A549 (cell line): ENCODE data around the gene NTNG1. TPM values are rescaled to one million over a fixed set of nuclear protein-coding genes. Genes with fewer than 3 reads are reported as not detected.

Source experiments
- ATAC-seq, 2 experiments: fragments of 200-7000 bp in 1 of 2; fragments of >200 bp in 1 of 2; cut with Nextera tagmentation in 1 of 2; cut with Tn5 transposase in 1 of 2; 3 replicates each; pipeline versions ENCODE4 v1.8.0 to v1.9.1; 2018 to 2020; ENCODE audit warnings: mild to moderate bottlenecking in 1 of 2, moderate library complexity in 1 of 2
- CTCF ChIA-PET: fragments of 300-600 bp; sonication (Branson Sonifier 250); formaldehyde crosslinking; extraction: SDS; loops from one replicate; lab custom pipeline; 2021; ENCODE audit warnings: antibody characterized with exemption, inconsistent platforms; lab: Yijun Ruan, JAX
- POLR2A ChIA-PET: fragments of 350-600 bp; formaldehyde crosslinking; extraction: SDS; loops from one replicate; lab custom pipeline; 2021; ENCODE audit warnings: antibody characterized with exemption, inconsistent platforms; lab: Yijun Ruan, JAX
- DNase-seq, 2 experiments: peaks; one replicate each; pipeline versions ENCODE4 v3.0.0 to v3.0.0-alpha.2; 2011 to 2016; ENCODE audit warnings: low read depth in 1 of 2, low spot score in 1 of 2
- FAIRE-seq: peaks from 2 replicates; lab custom pipeline; 2011; peaks lifted over from hg19 to GRCh38; lab: Jason Lieb, UNC
- H3K27ac ChIP-seq, 2 experiments: fragments of >200 bp; sonication (Bioruptor Twin); formaldehyde crosslinking; 3 replicates each; pipeline ENCODE4 v1.5.1; 2016 to 2017
- H3K4me1 ChIP-seq: fragments of >200 bp; sonication (Bioruptor Twin); formaldehyde crosslinking; 3 replicates; pipeline ENCODE4 v1.6.1; 2016
- H3K4me2 ChIP-seq: fragments of >200 bp; sonication (Bioruptor Twin); formaldehyde crosslinking; 3 replicates; pipeline ENCODE4 v1.6.1; 2016
- H3K4me3 ChIP-seq: fragments of >200 bp; sonication (Bioruptor Twin); formaldehyde crosslinking; 3 replicates; pipeline ENCODE4 v1.5.1; 2016
- H3K9me3 ChIP-seq: fragments of >200 bp; sonication (Bioruptor Twin); formaldehyde crosslinking; 3 replicates; pipeline ENCODE4 v1.6.1; 2016
- BHLHE40 ChIP-seq: IDR thresholded peaks from 2 replicates; pipeline ENCODE4 v1.6.1; 2012; ENCODE audit warnings: low read depth, low read length, inconsistent platforms
- CHD4 ChIP-seq: fragments of 200-600 bp; sonication (generic); IDR thresholded peaks from 2 replicates; pipeline ENCODE4 v1.6.1; 2016; ENCODE audit warnings: antibody characterized with exemption, mild to moderate bottlenecking, borderline replicate concordance
- ESRRA ChIP-seq: fragments of 150-350 bp; IDR thresholded peaks from 2 replicates; pipeline ENCODE4 v1.6.1; 2014; ENCODE audit warnings: mild to moderate bottlenecking, low read length, borderline replicate concordance
- HEYL ChIP-seq: fragments of 250-450 bp; sonication (Bioruptor Pico); IDR thresholded peaks from 2 replicates; pipeline ENCODE4 v1.8.0; 2021; ENCODE audit warnings: mild to moderate bottlenecking, moderate library complexity
- HOXB5 ChIP-seq: fragments of 250-450 bp; sonication (Bioruptor Pico); IDR thresholded peaks from 2 replicates; pipeline ENCODE4 v1.5.0; 2020; ENCODE audit warnings: mild to moderate bottlenecking, moderate library complexity
- JUN ChIP-seq, 2 experiments: fragments of >200 bp; sonication (Bioruptor Twin); formaldehyde crosslinking; IDR thresholded peaks; 2 replicates in 1 of 2; 3 replicates in 1 of 2; pipeline ENCODE4 v1.6.1; 2016 to 2017
- KDM1A ChIP-seq: fragments of 200-600 bp; sonication (generic); IDR thresholded peaks from 2 replicates; pipeline ENCODE4 v1.6.1; 2016; ENCODE audit warnings: low read depth, mild to moderate bottlenecking
- MAFK ChIP-seq: fragments of 450-650 bp; IDR thresholded peaks from 2 replicates; pipeline ENCODE4 v1.6.1; 2014; ENCODE audit not compliant: partially characterized antibody
- MYC ChIP-seq: IDR thresholded peaks from 2 replicates; pipeline ENCODE4 v1.6.1; 2012; ENCODE audit warnings: mild to moderate bottlenecking, inconsistent platforms, low read length, improper control_type of control experiment, borderline replicate concordance
- NR3C1 ChIP-seq: fragments of >200 bp; sonication (Bioruptor Twin); formaldehyde crosslinking; IDR thresholded peaks from 3 replicates; pipeline ENCODE4 v1.6.1; 2017
- RARB ChIP-seq: fragments of 250-450 bp; sonication (Bioruptor Pico); IDR thresholded peaks from 2 replicates; pipeline ENCODE4 v1.8.0; 2021; ENCODE audit warnings: mild to moderate bottlenecking, moderate library complexity
- TFCP2L1 ChIP-seq: fragments of 250-450 bp; sonication (Bioruptor Pico); IDR thresholded peaks from 2 replicates; pipeline ENCODE4 v1.5.0; 2021; ENCODE audit warnings: mild to moderate bottlenecking
- TP53 ChIP-seq: fragments of 250-450 bp; sonication (Bioruptor Pico); IDR thresholded peaks from 2 replicates; pipeline ENCODE4 v1.5.0; 2021; ENCODE audit warnings: mild to moderate bottlenecking, moderate library complexity
- ZC3H11A ChIP-seq: fragments of 450-650 bp; IDR thresholded peaks from 2 replicates; pipeline ENCODE4 v1.6.1; 2014; ENCODE audit warnings: antibody characterized with exemption, mild to moderate bottlenecking
- WGBS: methylation state at CpG from one replicate; pipeline ENCODE4 v1.1.6; 2017; ENCODE audit errors: missing lambda C conversion rate; 5-methylcytosine and 5-hydroxymethylcytosine counted together
- polyA plus RNA-seq, 4 experiments: library from polyadenylated mRNA; depleted of rRNA in 3 of 4; stranded (reverse); fragments of >200 nt; fragmentation: RNase III in 1 of 4; extraction: RNeasy Plus Mini Kit Qiagen cat#74134 plus additional on column Dnase treatment in 1 of 4; gene quantifications; 2 replicates in 3 of 4; 3 replicates in 1 of 4; pipeline ENCODE4 v1.2.3, GENCODE V29; 2011 to 2017
- TF ChIP-seq, protein P1 (sequence below): fragments of 250-450 bp; sonication (Bioruptor Pico); IDR thresholded peaks from 2 replicates; pipeline ENCODE4 v1.5.0; 2021; ENCODE audit warnings: mild to moderate bottlenecking, moderate library complexity, borderline replicate concordance
- TF ChIP-seq, protein P2 (sequence below): IDR thresholded peaks from 2 replicates; pipeline ENCODE4 v1.6.1; 2012
- TF ChIP-seq, protein P3 (sequence below): IDR thresholded peaks from 2 replicates; pipeline ENCODE4 v1.6.1; 2012
- TF ChIP-seq, protein P4 (sequence below): fragments of >200 bp; sonication (Bioruptor Twin); formaldehyde crosslinking; IDR thresholded peaks from 2 replicates; pipeline ENCODE4 v1.6.1; 2016
- TF ChIP-seq, protein P5 (sequence below): fragments of >200 bp; sonication (Bioruptor Twin); formaldehyde crosslinking; IDR thresholded peaks from 3 replicates; pipeline ENCODE4 v1.5.1; 2016

NTNG1 gene
- polyA plus RNA-seq, 2 of the 4 experiments (the other 2 are of a cell fraction): not detected

DNA sequence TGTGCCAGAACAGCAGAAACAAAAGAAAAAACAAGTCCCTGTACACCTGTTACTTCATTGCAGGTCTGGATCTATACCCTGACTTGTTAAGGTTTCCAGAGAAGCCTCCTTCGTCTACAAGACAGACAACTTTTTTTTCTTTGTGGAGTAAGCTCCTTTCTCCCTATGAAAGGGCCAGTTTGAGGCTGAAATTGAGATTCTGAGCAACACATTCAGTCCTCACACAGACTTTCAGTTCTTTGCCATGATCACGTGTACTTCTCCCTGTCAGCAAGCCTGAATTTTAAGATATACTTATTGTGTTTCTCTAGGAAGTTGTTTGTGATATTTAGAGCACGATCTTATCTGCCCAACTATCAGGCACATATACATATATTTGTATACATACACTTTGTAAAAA is 374.0 kb downstream of the NTNG1 start:
- FAIRE-seq: no peak
- H3K4me3 ChIP-seq: no peak overlapping the region
- no peak overlapping the region for H3K27ac ChIP-seq
- TF ChIP-seq RARB (CRISPR knock-in tag): no peak
- TF ChIP-seq HOXB5: no peak
- no peak for TF ChIP-seq BHLHE40
- no peak for TF ChIP-seq MAFK
- TF ChIP-seq CHD4: no peak
- no peak for TF ChIP-seq JUN (IDR thresholded peaks at IDR 0.05)
- TF ChIP-seq, protein P1, sequence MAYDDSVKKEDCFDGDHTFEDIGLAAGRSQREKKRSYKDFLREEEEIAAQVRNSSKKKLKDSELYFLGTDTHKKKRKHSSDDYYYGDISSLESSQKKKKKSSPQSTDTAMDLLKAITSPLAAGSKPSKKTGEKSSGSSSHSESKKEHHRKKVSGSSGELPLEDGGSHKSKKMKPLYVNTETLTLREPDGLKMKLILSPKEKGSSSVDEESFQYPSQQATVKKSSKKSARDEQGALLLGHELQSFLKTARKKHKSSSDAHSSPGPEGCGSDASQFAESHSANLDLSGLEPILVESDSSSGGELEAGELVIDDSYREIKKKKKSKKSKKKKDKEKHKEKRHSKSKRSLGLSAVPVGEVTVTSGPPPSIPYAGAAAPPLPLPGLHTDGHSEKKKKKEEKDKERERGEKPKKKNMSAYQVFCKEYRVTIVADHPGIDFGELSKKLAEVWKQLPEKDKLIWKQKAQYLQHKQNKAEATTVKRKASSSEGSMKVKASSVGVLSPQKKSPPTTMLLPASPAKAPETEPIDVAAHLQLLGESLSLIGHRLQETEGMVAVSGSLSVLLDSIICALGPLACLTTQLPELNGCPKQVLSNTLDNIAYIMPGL (CRISPR knock-in tag): no peak
- TF ChIP-seq, protein P2, sequence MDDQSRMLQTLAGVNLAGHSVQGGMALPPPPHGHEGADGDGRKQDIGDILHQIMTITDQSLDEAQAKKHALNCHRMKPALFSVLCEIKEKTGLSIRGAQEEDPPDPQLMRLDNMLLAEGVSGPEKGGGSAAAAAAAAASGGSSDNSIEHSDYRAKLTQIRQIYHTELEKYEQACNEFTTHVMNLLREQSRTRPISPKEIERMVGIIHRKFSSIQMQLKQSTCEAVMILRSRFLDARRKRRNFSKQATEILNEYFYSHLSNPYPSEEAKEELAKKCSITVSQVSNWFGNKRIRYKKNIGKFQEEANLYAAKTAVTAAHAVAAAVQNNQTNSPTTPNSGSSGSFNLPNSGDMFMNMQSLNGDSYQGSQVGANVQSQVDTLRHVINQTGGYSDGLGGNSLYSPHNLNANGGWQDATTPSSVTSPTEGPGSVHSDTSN: no peak
- TF ChIP-seq, protein P3, sequence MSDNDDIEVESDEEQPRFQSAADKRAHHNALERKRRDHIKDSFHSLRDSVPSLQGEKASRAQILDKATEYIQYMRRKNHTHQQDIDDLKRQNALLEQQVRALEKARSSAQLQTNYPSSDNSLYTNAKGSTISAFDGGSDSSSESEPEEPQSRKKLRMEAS: no peak
- no peak for TF ChIP-seq ZC3H11A
- TF ChIP-seq, all 56 proteins: peak for 0
- ATAC-seq (no peak), DNase-seq (no peak)
- CTCF ChIA-PET: interaction anchor here (0.9 to 2.4 kb wide), 2 partner anchors 12 to 14 kb away, joined by 3 to 8 read pairs; no protein-coding TSS in a partner anchor
- POLR2A ChIA-PET: no interaction called here
- 33% methylated on average over 3 of the region's 3 CpGs for WGBS
- H3K9me3 ChIP-seq: no peaks in the 10 kb centered on the region
- no peaks in the 10 kb centered on the region for H3K4me1 ChIP-seq
- no peak overlapping the region for H3K4me2 ChIP-seq

DNA sequence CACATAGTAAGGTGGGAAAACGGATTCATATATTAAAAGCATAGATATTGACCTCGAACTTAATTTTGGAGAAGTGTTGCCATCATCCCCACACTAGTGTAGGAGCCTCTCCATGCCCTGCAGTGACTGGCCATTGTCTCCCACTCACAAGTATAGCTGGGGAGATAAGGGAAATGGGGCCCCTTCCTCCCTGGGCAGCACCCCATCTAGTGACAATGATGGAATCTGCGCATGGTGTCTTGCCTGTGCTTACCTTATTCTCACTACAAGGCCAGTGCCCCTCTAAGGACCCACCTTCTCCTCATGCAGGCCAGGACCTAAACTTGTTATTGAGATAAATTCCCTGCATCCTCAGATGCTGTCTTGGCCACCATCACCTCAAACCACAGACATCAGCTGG is 374.9 kb downstream of the NTNG1 start:
- 40% methylated on average over 3 of the region's 3 CpGs for WGBS
- ATAC-seq (no peak), DNase-seq (no peak), FAIRE-seq (no peak)
- no peak overlapping the region for H3K4me3 ChIP-seq
- ChIA-PET POLR2A (no interaction called here), CTCF (interaction anchor here (1.2 to 2.4 kb wide), 2 partner anchors 11 to 13 kb away, joined by 3 to 8 read pairs; no protein-coding TSS in a partner anchor)
- no peak overlapping the region for H3K27ac ChIP-seq
- H3K4me1 ChIP-seq: no peaks in the 10 kb centered on the region
- no peaks in the 10 kb centered on the region for H3K9me3 ChIP-seq
- H3K4me2 ChIP-seq: no peak overlapping the region
- TF ChIP-seq ESRRA: no peak
- TF ChIP-seq, protein P4, sequence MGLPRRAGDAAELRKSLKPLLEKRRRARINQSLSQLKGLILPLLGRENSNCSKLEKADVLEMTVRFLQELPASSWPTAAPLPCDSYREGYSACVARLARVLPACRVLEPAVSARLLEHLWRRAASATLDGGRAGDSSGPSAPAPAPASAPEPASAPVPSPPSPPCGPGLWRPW: no peak
- no peak for TF ChIP-seq MYC
- TF ChIP-seq KDM1A: no peak
- TF ChIP-seq TFCP2L1: no peak
- TF ChIP-seq, protein P5, sequence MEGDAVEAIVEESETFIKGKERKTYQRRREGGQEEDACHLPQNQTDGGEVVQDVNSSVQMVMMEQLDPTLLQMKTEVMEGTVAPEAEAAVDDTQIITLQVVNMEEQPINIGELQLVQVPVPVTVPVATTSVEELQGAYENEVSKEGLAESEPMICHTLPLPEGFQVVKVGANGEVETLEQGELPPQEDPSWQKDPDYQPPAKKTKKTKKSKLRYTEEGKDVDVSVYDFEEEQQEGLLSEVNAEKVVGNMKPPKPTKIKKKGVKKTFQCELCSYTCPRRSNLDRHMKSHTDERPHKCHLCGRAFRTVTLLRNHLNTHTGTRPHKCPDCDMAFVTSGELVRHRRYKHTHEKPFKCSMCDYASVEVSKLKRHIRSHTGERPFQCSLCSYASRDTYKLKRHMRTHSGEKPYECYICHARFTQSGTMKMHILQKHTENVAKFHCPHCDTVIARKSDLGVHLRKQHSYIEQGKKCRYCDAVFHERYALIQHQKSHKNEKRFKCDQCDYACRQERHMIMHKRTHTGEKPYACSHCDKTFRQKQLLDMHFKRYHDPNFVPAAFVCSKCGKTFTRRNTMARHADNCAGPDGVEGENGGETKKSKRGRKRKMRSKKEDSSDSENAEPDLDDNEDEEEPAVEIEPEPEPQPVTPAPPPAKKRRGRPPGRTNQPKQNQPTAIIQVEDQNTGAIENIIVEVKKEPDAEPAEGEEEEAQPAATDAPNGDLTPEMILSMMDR: no peak
- TF ChIP-seq RARB (CRISPR knock-in tag): no peak

DNA sequence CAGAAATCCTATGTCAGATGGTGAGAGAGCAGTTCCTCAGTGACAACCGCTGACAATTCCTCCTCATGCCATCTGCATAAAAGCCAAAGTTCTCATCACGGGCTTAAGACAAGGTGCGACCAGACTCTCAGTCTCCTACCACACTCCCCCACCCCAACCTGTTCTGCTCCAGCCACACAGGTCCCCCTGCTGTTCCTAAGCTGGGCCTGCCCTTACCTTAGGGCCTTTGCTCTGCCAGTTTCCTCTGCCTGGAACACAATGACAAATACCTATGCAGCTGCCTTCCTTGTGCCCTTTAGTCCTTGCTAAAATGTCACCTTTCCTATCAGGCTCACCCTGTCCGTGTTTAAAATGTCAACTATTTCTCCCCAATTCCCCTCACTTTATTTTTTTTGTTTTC is 382.2 kb downstream of the NTNG1 start:
- DNase-seq (no peak), FAIRE-seq (no peak), ATAC-seq (no peak)
- H3K4me3 ChIP-seq: no peak overlapping the region
- H3K4me2 ChIP-seq: no peak overlapping the region
- no peak overlapping the region for H3K27ac ChIP-seq
- no peaks in the 10 kb centered on the region for H3K9me3 ChIP-seq
- H3K4me1 ChIP-seq: no peaks in the 10 kb centered on the region
- ChIA-PET POLR2A (no interaction called here), CTCF (no interaction called here)
- TF ChIP-seq KDM1A: no peak
- TF ChIP-seq, protein P4: no peak
- TF ChIP-seq TP53 (CRISPR knock-in tag): no peak
- TF ChIP-seq NR3C1: no peak
- no peak for TF ChIP-seq BHLHE40
- no peak for TF ChIP-seq HEYL (CRISPR knock-in tag)
- WGBS: 60% methylated on average over 4 of the region's 4 CpGs
